IMR-90 (cell line): ENCODE results near the gene CIDEA. TPM values are rescaled to one million over a fixed set of nuclear protein-coding genes. Genes with fewer than 3 reads are reported as not detected.
A peak's percentile ranks its signal among the peaks of the same experiment; 100 is the strongest.

Experiments
- ATAC-seq: fragments of 200-7000 bp; cut with Tn5 transposase; 2 replicates; pipeline ENCODE4 v1.9.1; 2020; ENCODE audit warnings: low read depth, mild to moderate bottlenecking, moderate library complexity
- BruUV-seq: library from RNA; stranded (reverse); fragments of 400-500 nt; replicated peaks from 2 replicates; lab custom pipeline; 2021; lab: Mats Ljungman, UMichigan
- CTCF ChIA-PET: fragments of 300-600 bp; formaldehyde crosslinking; extraction: SDS; loops from one replicate; lab custom pipeline; 2021; ENCODE audit warnings: antibody characterized with exemption; lab: Yijun Ruan, JAX
- POLR2A ChIA-PET: fragments of 300-600 bp; sonication (Branson Sonifier 250); formaldehyde crosslinking; loops from one replicate; lab custom pipeline; 2022; ENCODE audit warnings: antibody characterized with exemption; ENCODE audit not compliant: unreplicated experiment; lab: Charles Lee
- DNase-seq: peaks from one replicate; pipeline ENCODE4 v3.0.0; 2013
- H2AFZ ChIP-seq: replicated peaks from 2 replicates; pipeline ENCODE3; 2013; ENCODE audit warnings: low read length, mild to moderate bottlenecking; ENCODE audit not compliant: poor library complexity
- H2AK5ac ChIP-seq: 2 replicates; pipeline ENCODE4 v1.6.1; 2013; ENCODE audit warnings: low read depth, low read length, inconsistent platforms
- H2AK9ac ChIP-seq: replicated peaks from 2 replicates; pipeline ENCODE3; 2013; ENCODE audit warnings: mild to moderate bottlenecking, low read depth, low read length, moderate library complexity; ENCODE audit not compliant: poor library complexity
- H2BK120ac ChIP-seq: 2 replicates; pipeline ENCODE4 v1.6.1; 2013; ENCODE audit warnings: low read depth, low read length, inconsistent platforms
- H2BK15ac ChIP-seq: 3 replicates; pipeline ENCODE4 v1.6.1; 2013; ENCODE audit warnings: low read depth, low read length, inconsistent platforms
- H2BK20ac ChIP-seq: 2 replicates; pipeline ENCODE4 v1.6.1; 2013; ENCODE audit warnings: low read depth, mild to moderate bottlenecking, inconsistent platforms, low read length, moderate library complexity
- H2BK5ac ChIP-seq: 2 replicates; pipeline ENCODE4 v1.6.1; 2013; ENCODE audit warnings: mild to moderate bottlenecking, low read depth, low read length, inconsistent platforms; ENCODE audit not compliant: poor library complexity, severe bottlenecking
- H3K14ac ChIP-seq: replicated peaks from 2 replicates; pipeline ENCODE4 v1.6.1; 2013; ENCODE audit warnings: low read depth, low read length, inconsistent platforms
- H3K18ac ChIP-seq: 2 replicates; pipeline ENCODE4 v1.6.1; 2013; ENCODE audit warnings: low read depth, low read length, control low read depth
- H3K23ac ChIP-seq: 2 replicates; pipeline ENCODE4 v1.6.1; 2013; ENCODE audit warnings: low read depth, low read length, inconsistent platforms
- H3K27ac ChIP-seq: 2 replicates; pipeline ENCODE4 v1.5.1; 2013; ENCODE audit warnings: mild to moderate bottlenecking, control low read depth, low read length; ENCODE audit not compliant: insufficient read depth
- H3K27me3 ChIP-seq: 2 replicates; pipeline ENCODE4 v1.6.1; 2013; ENCODE audit warnings: low read length; ENCODE audit not compliant: control insufficient read depth, insufficient read depth
- H3K36me3 ChIP-seq: 2 replicates; pipeline ENCODE4 v1.6.1; 2013; ENCODE audit warnings: low read length, mixed read lengths; ENCODE audit not compliant: control insufficient read depth, insufficient read depth
- H3K4ac ChIP-seq: 2 replicates; pipeline ENCODE4 v1.6.1; 2013; ENCODE audit warnings: low read depth, low read length, inconsistent platforms
- H3K4me1 ChIP-seq: 2 replicates; pipeline ENCODE4 v1.6.1; 2013; ENCODE audit warnings: low read length, mixed read lengths; ENCODE audit not compliant: control insufficient read depth, insufficient read depth
- H3K4me2 ChIP-seq: 2 replicates; pipeline ENCODE4 v1.6.1; 2013; ENCODE audit warnings: low read depth, mild to moderate bottlenecking, control low read depth, low read length, moderate library complexity
- H3K4me3 ChIP-seq: 2 replicates; pipeline ENCODE4 v1.5.1; 2013; ENCODE audit warnings: low read depth, mild to moderate bottlenecking, control low read depth, low read length, moderate library complexity; ENCODE audit not compliant: insufficient read depth
- H3K56ac ChIP-seq: 2 replicates; pipeline ENCODE4 v1.6.1; 2013; ENCODE audit warnings: low read length, inconsistent platforms; ENCODE audit not compliant: insufficient read depth; ENCODE audit errors: extremely low read depth
- H3K79me1 ChIP-seq, 2 experiments: 2 replicates each; pipeline ENCODE4 v1.6.1; 2013; ENCODE audit warnings: low read length in 2 of 2, inconsistent platforms in 1 of 2, low read depth in 1 of 2
- H3K9ac ChIP-seq: 2 replicates; pipeline ENCODE4 v1.6.1; 2013; ENCODE audit warnings: low read depth, low read length, control low read depth
- H3K9me1 ChIP-seq: 2 replicates; pipeline ENCODE4 v1.6.1; 2013; ENCODE audit warnings: low read length, inconsistent platforms; ENCODE audit not compliant: insufficient read depth
- H3K9me3 ChIP-seq: 2 replicates; pipeline ENCODE4 v1.6.1; 2013; ENCODE audit warnings: low read length; ENCODE audit not compliant: control insufficient read depth, insufficient read depth
- H4K20me1 ChIP-seq: 2 replicates; pipeline ENCODE4 v1.6.1; 2013; ENCODE audit warnings: low read length, inconsistent platforms; ENCODE audit not compliant: insufficient read depth
- H4K5ac ChIP-seq: 2 replicates; pipeline ENCODE4 v1.6.1; 2013; ENCODE audit warnings: mild to moderate bottlenecking, low read depth, low read length, control low read depth
- H4K8ac ChIP-seq, 2 experiments: 2 replicates each; pipeline ENCODE4 v1.6.1; 2013; ENCODE audit warnings: low read depth in 2 of 2, low read length in 2 of 2, control low read depth in 1 of 2, inconsistent platforms in 1 of 2
- H4K91ac ChIP-seq: 2 replicates; pipeline ENCODE4 v1.6.1; 2013; ENCODE audit warnings: low read depth, low read length, inconsistent platforms; ENCODE audit not compliant: insufficient read depth
- CEBPB ChIP-seq: IDR thresholded peaks from 2 replicates; pipeline ENCODE4 v1.6.1; 2012; ENCODE audit warnings: low read depth, low read length, improper control_type of control experiment
- CHD1 ChIP-seq: IDR thresholded peaks from 2 replicates; pipeline ENCODE4 v1.6.1; 2012; ENCODE audit warnings: low read depth, low read length, improper control_type of control experiment
- CTCF ChIP-seq: conservative IDR thresholded peaks from 2 replicates; pipeline ENCODE4 v1.5.1; 2012; ENCODE audit warnings: mild to moderate bottlenecking, low read depth, low read length, improper control_type of control experiment
- FOS ChIP-seq: fragments of 150-350 bp; IDR thresholded peaks from 2 replicates; pipeline ENCODE4 v1.6.1; 2016; ENCODE audit warnings: low read depth, low read length
- NFE2L2 ChIP-seq: fragments of 150-350 bp; IDR thresholded peaks from 2 replicates; pipeline ENCODE4 v1.6.1; 2016; ENCODE audit warnings: low read depth, mild to moderate bottlenecking, low read length
- RAD21 ChIP-seq: IDR thresholded peaks from 2 replicates; pipeline ENCODE4 v1.6.1; 2012; ENCODE audit warnings: low read length, improper control_type of control experiment
- RFX5 ChIP-seq: IDR thresholded peaks from 2 replicates; pipeline ENCODE4 v1.8.0; 2012; ENCODE audit warnings: low read depth, mild to moderate bottlenecking, low read length, moderate library complexity
- WGBS, 2 experiments: methylation state at CpG; one replicate each; pipeline versions ENCODE4 v1.1.5 to v1.1.7; 2013; ENCODE audit warnings: missing lambda C conversion rate in 2 of 2; ENCODE audit not compliant: insufficient read length in 1 of 2; ENCODE audit errors: extremely low coverage in 2 of 2; 5-methylcytosine and 5-hydroxymethylcytosine counted together
- dilution Hi-C: fragments of 300-500 bp; cut with HindIII; formaldehyde crosslinking; loops from one replicate; pipeline ENCODE4 v1.14.3; 2018; ENCODE audit warnings: low sequenced_read_pairs; ENCODE audit not compliant: unreplicated experiment
- in situ Hi-C: fragments of 300-500 bp; cut with MboI; formaldehyde crosslinking; loops from 3 replicates; pipeline ENCODE4 v1.14.3; 2019; ENCODE audit warnings: low sequenced_read_pairs, inconsistent platforms, mixed read lengths
- intact Hi-C: fragments of 100-400 bp; cut with micrococcal nuclease; formaldehyde crosslinking; loops from 2 replicates; pipeline ENCODE4 v1.10.0; 2022
- polyA plus RNA-seq, 3 experiments: library from polyadenylated mRNA; depleted of rRNA; stranded (reverse); fragments of >200 nt; gene quantifications; 2 replicates each; pipeline ENCODE4 v1.2.3, GENCODE V29; 2012; ENCODE audit warnings: low replicate concordance in 1 of 3
- total RNA-seq: library from RNA; depleted of rRNA; stranded (reverse); fragments of >200 nt; gene quantifications from 2 replicates; pipeline ENCODE4 v1.2.3, GENCODE V29; 2012

Gene CIDEA
- total and polyA plus RNA-seq, 2 of the 4 experiments (the other 2 are of a cell fraction): not detected

- H3K9me3 ChIP-seq: no peaks in the 10 kb centered on the region
- TF ChIP-seq RFX5: no peak
- no peak for TF ChIP-seq RAD21
- no peak for TF ChIP-seq CEBPB
- TF ChIP-seq FOS: no peak
- no peak for TF ChIP-seq NFE2L2
- TF ChIP-seq CHD1: no peak
- TF ChIP-seq CTCF: no peak
- in situ Hi-C loops: no loop called here
- peak overlapping the region; percentile 4 for H2AFZ ChIP-seq
- H3K36me3 ChIP-seq: no peaks in the 10 kb centered on the region
- BruUV-seq: no TSS peak
- peaks cover 11% of the 10 kb centered on the region for H3K4me1 ChIP-seq
- no peak overlapping the region for H2BK5ac ChIP-seq
- intact Hi-C loops: no loop called here
- H3K27ac ChIP-seq: no peak overlapping the region
- H3K79me1 ChIP-seq: no peaks in the 10 kb centered on the region
- POLR2A ChIA-PET: no interaction called here
- no peak overlapping the region for H3K4me2 ChIP-seq
- no peak overlapping the region for H3K18ac ChIP-seq
- no peak overlapping the region for H2BK15ac ChIP-seq
- ATAC-seq (no peak), DNase-seq (no peak)
- no peak overlapping the region for H3K14ac ChIP-seq
- CTCF ChIA-PET: no interaction called here
- H4K20me1 ChIP-seq: no peaks in the 10 kb centered on the region
- H2BK20ac ChIP-seq: no peak overlapping the region
- H2AK5ac ChIP-seq: no peak overlapping the region
- H3K23ac ChIP-seq: no peak overlapping the region
- H4K8ac ChIP-seq: no peak overlapping the region
- no peak overlapping the region for H4K91ac ChIP-seq
- H3K9ac ChIP-seq: no peak overlapping the region
- H3K4me3 ChIP-seq: no peak overlapping the region
- H2BK120ac ChIP-seq: no peak overlapping the region
- H2AK9ac ChIP-seq: no peak overlapping the region
- H3K9me1 ChIP-seq: peaks cover 5% of the 10 kb centered on the region; the same call in 1 of the 2 replicates
- H4K5ac ChIP-seq: no peak overlapping the region
- H3K4ac ChIP-seq: no peak overlapping the region
- dilution Hi-C loops: no loop called here
- 100% methylated on average over 1 of the region's 6 CpGs; no CpG with 5 or more reads in 1 of the 2 experiments for WGBS, 2 experiments
- no peak overlapping the region for H3K56ac ChIP-seq
- no peaks in the 10 kb centered on the region for H3K27me3 ChIP-seq
These were observed 37.0 kb downstream of the CIDEA start for GRCh38 chr18:12291161-12291560.
